Measurements from ENCODE around the gene INPP1. TPM values are rescaled to one million over a fixed set of nuclear protein-coding genes. Genes with fewer than 3 reads are reported as not detected.
"Not testable (repeated sequence)": the region's sequence is repeated elsewhere in the genome, so short reads cannot be mapped to it uniquely, and the experiment has no call there.

The INPP1 gene, protein sequence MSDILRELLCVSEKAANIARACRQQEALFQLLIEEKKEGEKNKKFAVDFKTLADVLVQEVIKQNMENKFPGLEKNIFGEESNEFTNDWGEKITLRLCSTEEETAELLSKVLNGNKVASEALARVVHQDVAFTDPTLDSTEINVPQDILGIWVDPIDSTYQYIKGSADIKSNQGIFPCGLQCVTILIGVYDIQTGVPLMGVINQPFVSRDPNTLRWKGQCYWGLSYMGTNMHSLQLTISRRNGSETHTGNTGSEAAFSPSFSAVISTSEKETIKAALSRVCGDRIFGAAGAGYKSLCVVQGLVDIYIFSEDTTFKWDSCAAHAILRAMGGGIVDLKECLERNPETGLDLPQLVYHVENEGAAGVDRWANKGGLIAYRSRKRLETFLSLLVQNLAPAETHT
- total RNA-seq = 1 to 10 TPM; 5.6 to 9.9 (median 8.0) TPM

DNA sequence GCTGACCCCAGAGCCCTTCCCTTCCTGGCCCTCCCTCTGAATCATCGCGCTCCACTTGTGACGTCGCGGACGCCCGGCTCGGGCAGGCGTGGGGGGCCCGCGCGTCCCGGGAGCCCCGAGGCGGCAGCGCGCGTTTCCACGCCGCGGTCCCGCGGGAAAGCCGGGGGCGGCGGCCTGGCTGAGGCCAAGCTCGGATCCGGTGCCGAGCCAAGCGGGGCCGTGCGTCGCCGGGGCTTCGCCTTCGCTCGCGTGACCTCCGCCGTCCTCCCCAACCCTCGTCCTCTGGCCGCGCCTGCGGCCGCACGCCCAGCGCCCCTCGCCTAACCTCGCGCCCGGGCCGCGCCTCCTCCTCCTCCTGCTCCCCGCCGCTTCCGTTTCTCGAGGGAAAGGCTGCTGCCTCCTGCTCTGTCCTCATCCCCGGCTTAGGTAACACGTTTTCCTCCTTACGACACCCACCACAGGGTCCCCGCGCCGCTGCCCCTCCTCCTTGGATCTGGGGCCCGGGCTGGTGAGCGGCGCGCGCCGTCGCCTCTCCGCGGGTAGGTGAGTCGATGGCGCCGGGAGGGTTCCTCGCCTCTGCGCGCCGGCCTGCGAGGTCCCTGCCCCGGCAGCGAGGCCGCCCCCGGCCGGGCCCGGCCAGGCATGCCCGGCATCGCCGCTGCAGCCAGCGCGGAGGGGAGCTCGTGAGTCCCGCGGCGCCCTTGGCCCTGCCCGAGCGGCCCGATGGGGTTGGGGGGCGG lies at the start of gene INPP1:
Gene INPP1 (plus strand): TSS at position 54 of the 740 bp plus-strand sequence. CDS start 16,514 bp downstream, outside the sequence.
- in situ Hi-C loops (cut with MboI; ENCODE audit: low sequenced_read_pairs in 4 of 4) = no loop called here

DNA sequence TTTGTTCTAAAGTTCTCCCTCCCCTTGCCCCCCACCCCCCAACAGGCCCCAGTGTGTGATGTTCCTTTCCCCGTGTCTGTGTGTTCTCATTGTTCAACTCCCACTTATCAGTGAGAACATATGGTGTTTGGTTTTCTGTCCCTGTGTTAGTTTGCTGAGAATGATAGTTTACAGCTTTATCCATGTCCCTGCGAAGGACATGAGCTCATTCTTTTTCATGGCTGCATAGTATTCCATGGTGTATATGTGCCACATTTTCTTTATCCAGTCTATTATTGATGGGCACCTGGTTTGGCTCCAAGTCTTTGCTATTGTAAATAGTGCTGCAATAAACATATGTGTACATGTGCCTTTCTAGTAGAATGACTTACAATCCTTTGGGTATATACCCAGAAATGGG lies 45.5 kb upstream of the INPP1 start:
- H3K9me3 ChIP-seq; H3K27ac ChIP-seq; H3K4me1 ChIP-seq; H3K27me3 ChIP-seq; H3K4me3 ChIP-seq; ATAC-seq; DNase-seq; intact Hi-C loops (cut with DNase I; ENCODE audit: low total_unique reads): not testable (repeated sequence)
- H3K36me3 ChIP-seq = peaks cover 0 to 15% of the 10 kb centered on the region in 2 donors
- in situ Hi-C loops (cut with MboI; ENCODE audit: low sequenced_read_pairs in 4 of 4) = loop anchor here in 2 of 4 donors (25.0 kb wide), 1 partner anchor 211 kb away; no protein-coding TSS in a partner anchor

More for the DNA sequence above, at the start of gene INPP1:
- ATAC-seq (peak; percentile 66 to 72), DNase-seq (peak; percentile 33 to 50)
- peak within 1 kb of the TSS; percentile 77 to 90 (median 89) for H3K27ac ChIP-seq
- H3K27me3 ChIP-seq = no peaks in the 10 kb centered on the region
- no peaks in the 10 kb centered on the region for H3K9me3 ChIP-seq
- no peaks in the 10 kb centered on the region for H3K36me3 ChIP-seq
- TF ChIP-seq POLR2A (IDR thresholded peaks at IDR 0.05) = peak; percentile 65 to 74
- no peak for TF ChIP-seq CTCF (IDR thresholded peaks at IDR 0.05 in 4 of 5, conservative IDR thresholded peaks at IDR 0.05 in 1 of 5)
- peaks cover 13 to 24% of the 10 kb centered on the region in 2 donors for H3K4me1 ChIP-seq
- intact Hi-C loops (cut with DNase I; ENCODE audit: low total_unique reads) = loop anchor here (2.0 to 10.0 kb wide), 3 partner anchors 25 to 541 kb away; partner anchors contain the start of genes GLS and HIBCH
- peak within 1 kb of the TSS; percentile 58 to 82 (median 72) for H3K4me3 ChIP-seq

GRCh38 chr2:190301032-190301431 lies 42.4 kb upstream of the INPP1 start:
- Histone ChIP-seq H3K27ac (no peak overlapping the region), H3K4me1 (no peaks in the 10 kb centered on the region), H3K27me3 (no peaks in the 10 kb centered on the region), H3K9me3 (no peaks in the 10 kb centered on the region), H3K4me3 (no peak overlapping the region), H3K36me3 (peaks cover 0 to 15% of the 10 kb centered on the region in 2 donors)
- intact Hi-C loops (cut with DNase I; ENCODE audit: low total_unique reads) = no loop called here
- in situ Hi-C loops (cut with MboI; ENCODE audit: low sequenced_read_pairs in 4 of 4) = no loop called here
- DNase-seq (no peak), ATAC-seq (no peak)
- TF ChIP-seq CTCF (IDR thresholded peaks at IDR 0.05 in 4 of 5, conservative IDR thresholded peaks at IDR 0.05 in 1 of 5) (no peak), POLR2A (IDR thresholded peaks at IDR 0.05) (no peak)

DNA sequence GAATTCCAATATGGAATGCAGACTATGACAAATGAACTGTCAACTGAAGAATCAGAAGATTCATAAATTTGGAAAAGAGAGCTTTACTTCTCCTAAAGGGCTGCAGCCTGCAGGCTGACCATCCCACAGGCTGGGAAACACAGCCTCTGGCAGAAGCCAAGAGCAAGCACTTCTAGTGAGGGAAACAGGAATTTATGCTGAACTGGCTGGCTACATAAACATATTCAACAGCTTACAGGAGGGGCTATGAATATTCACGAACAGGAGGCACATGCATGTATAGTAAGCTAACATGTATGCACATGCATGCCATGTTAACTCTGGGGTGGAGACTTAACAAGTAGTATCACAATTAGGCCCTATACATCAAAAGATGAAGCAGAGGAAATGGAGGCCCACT lies 41.3 kb upstream of the INPP1 start:
- in situ Hi-C loops (cut with MboI; ENCODE audit: low sequenced_read_pairs in 4 of 4) = no loop called here
- intact Hi-C loops (cut with DNase I; ENCODE audit: low total_unique reads) = no loop called here
- no peak for TF ChIP-seq CTCF (IDR thresholded peaks at IDR 0.05 in 4 of 5, conservative IDR thresholded peaks at IDR 0.05 in 1 of 5)
- TF ChIP-seq POLR2A (IDR thresholded peaks at IDR 0.05) = no peak
- no peak overlapping the region for H3K27ac ChIP-seq
- H3K27me3 ChIP-seq = no peaks in the 10 kb centered on the region
- no peaks in the 10 kb centered on the region for H3K4me1 ChIP-seq
- peaks cover 0 to 9% of the 10 kb centered on the region in 2 donors for H3K36me3 ChIP-seq
- no peak overlapping the region for H3K4me3 ChIP-seq
- no peak for ATAC-seq
- DNase-seq = no peak
- H3K9me3 ChIP-seq = no peaks in the 10 kb centered on the region

GRCh38 chr2:190303647-190304046 lies 39.7 kb upstream of the INPP1 start:
- no peak overlapping the region for H3K27ac ChIP-seq
- no peak for ATAC-seq
- peaks cover 0 to 9% of the 10 kb centered on the region in 2 donors for H3K36me3 ChIP-seq
- no peaks in the 10 kb centered on the region for H3K9me3 ChIP-seq
- no peaks in the 10 kb centered on the region for H3K4me1 ChIP-seq
- TF ChIP-seq POLR2A (IDR thresholded peaks at IDR 0.05) = no peak
- TF ChIP-seq CTCF (IDR thresholded peaks at IDR 0.05 in 4 of 5, conservative IDR thresholded peaks at IDR 0.05 in 1 of 5) = no peak
- in situ Hi-C loops (cut with MboI; ENCODE audit: low sequenced_read_pairs in 4 of 4) = no loop called here
- intact Hi-C loops (cut with DNase I; ENCODE audit: low total_unique reads) = no loop called here
- H3K27me3 ChIP-seq = no peaks in the 10 kb centered on the region
- H3K4me3 ChIP-seq = no peak overlapping the region
- no peak for DNase-seq

All from gastrocnemius medialis (tissue), 4 donors.